NCI-H146 treated with DMSO at 0.1 percent for 48 hours (cell line): ENCODE measurements around the gene CCR2.
"Not testable (repeated sequence)": the region's sequence is repeated elsewhere in the genome, so short reads cannot be mapped to it uniquely, and the experiment has no call there.

Experiments used
- DNase-seq: peaks from one replicate; lab custom pipeline; 2025; ENCODE audit not compliant: unreplicated experiment; lab: John Stamatoyannopoulos, UW

CCR2 gene

GRCh38 chr3:46375814-46376213, 21.9 kb downstream of the CCR2 start:
- no peak for DNase-seq

- DNase-seq: peak; percentile 9
Measured at GRCh38 chr3:46378426-46378942, 24.6 kb downstream of the CCR2 start.

GRCh38 chr3:46380471-46381221, 26.7 kb downstream of the CCR2 start:
- DNase-seq: no peak

- no peak for DNase-seq
Measured at GRCh38 chr3:46381625-46382024, 27.7 kb downstream of the CCR2 start.

- DNase-seq: no peak
Measured at GRCh38 chr3:46383211-46383950, 29.5 kb downstream of the CCR2 start.

- peak; percentile 23 for DNase-seq
Measured at GRCh38 chr3:46383951-46384330, 30.0 kb downstream of the CCR2 start.

- DNase-seq: peak; percentile 19
Measured at GRCh38 chr3:46386205-46386604, 32.3 kb downstream of the CCR2 start.

GRCh38 chr3:46388847-46389246, 34.9 kb downstream of the CCR2 start:
- not testable (repeated sequence) for DNase-seq

- no peak for DNase-seq
Measured at GRCh38 chr3:46389306-46389705, 35.4 kb downstream of the CCR2 start.

GRCh38 chr3:46391526-46391925, 37.6 kb downstream of the CCR2 start:
- not testable (repeated sequence) for DNase-seq

- no peak for DNase-seq
Measured at GRCh38 chr3:46393011-46393410, 39.1 kb downstream of the CCR2 start.

- peak; percentile 45 for DNase-seq
Measured at GRCh38 chr3:46393554-46394434, 39.9 kb downstream of the CCR2 start.

GRCh38 chr3:46395210-46395661, 41.3 kb downstream of the CCR2 start:
- DNase-seq: no peak

- no peak for DNase-seq
Measured at GRCh38 chr3:46395766-46396530, 42.0 kb downstream of the CCR2 start.

- DNase-seq: no peak
Measured at GRCh38 chr3:46397111-46397510, 43.2 kb downstream of the CCR2 start.

GRCh38 chr3:46398186-46398955, 44.5 kb downstream of the CCR2 start:
- no peak for DNase-seq

GRCh38 chr3:46399098-46399497, 45.2 kb downstream of the CCR2 start:
- no peak for DNase-seq

- DNase-seq: no peak
Measured at GRCh38 chr3:46399557-46399956, 45.6 kb downstream of the CCR2 start.

GRCh38 chr3:46400000-46400734, 46.3 kb downstream of the CCR2 start:
- no peak for DNase-seq
